HFFc6 (cell line): ENCODE results near the gene NFATC2. TPM values are rescaled to one million over a fixed set of nuclear protein-coding genes. Genes with fewer than 3 reads are reported as not detected.

Source experiments
- DNase-seq: peaks from one replicate; pipeline ENCODE4 v3.0.0-alpha.2; 2018
- H3K27ac Mint-ChIP-seq: 2 replicates; pipeline ENCODE4 v1.8.0; 2020; ENCODE audit warnings: mild to moderate bottlenecking, mixed read lengths
- H3K27me3 Mint-ChIP-seq: 2 replicates; pipeline ENCODE4 v1.8.0; 2021; ENCODE audit warnings: mild to moderate bottlenecking, moderate library complexity, mixed read lengths; ENCODE audit not compliant: insufficient read depth
- H3K36me3 Mint-ChIP-seq: 2 replicates; pipeline ENCODE4 v1.8.0; 2021; ENCODE audit warnings: low read depth, mixed read lengths
- H3K4me1 Mint-ChIP-seq: 2 replicates; pipeline ENCODE4 v1.8.0; 2020; ENCODE audit warnings: low read depth, mixed read lengths
- H3K4me3 Mint-ChIP-seq: 2 replicates; pipeline ENCODE4 v1.8.0; 2020; ENCODE audit warnings: mild to moderate bottlenecking, moderate library complexity, mixed read lengths
- H3K9me3 Mint-ChIP-seq: 2 replicates; pipeline ENCODE4 v1.8.0; 2020; ENCODE audit warnings: mild to moderate bottlenecking, mixed read lengths
- CTCF ChIP-seq: fragments of 200-600 bp; sonication (generic); IDR thresholded peaks from 2 replicates; pipeline ENCODE4 v1.5.0; 2021; ENCODE audit warnings: antibody characterized with exemption, mild to moderate bottlenecking
- total RNA-seq, 6 experiments: library from RNA; stranded (reverse); fragmentation: NEBNext Ultra II Directional; extraction: Animal tissue kit (Norgen Biotek cat#: 25700); gene quantifications; 2 replicates in 1 of 6; 3 replicates in 5 of 6; pipeline ENCODE4 v1.2.3, GENCODE V29; 2021

Gene NFATC2
- total RNA-seq, 6 experiments from 2014 or later = 0.50 to 1.1 (median 0.84) TPM

GRCh38 chr20:51374961-51375360 is 167.6 kb downstream of the NFATC2 start:
- no peak for TF ChIP-seq CTCF
- Mint-ChIP-seq H3K27me3 (peaks cover 4% of the 10 kb centered on the region; the same call in 1 of the 2 replicates), H3K4me3 (no peak overlapping the region), H3K4me1 (peaks cover 11% of the 10 kb centered on the region; the same call in 1 of the 2 replicates), H3K27ac (no peak overlapping the region), H3K9me3 (no peaks in the 10 kb centered on the region), H3K36me3 (no peaks in the 10 kb centered on the region)
- no peak for DNase-seq

GRCh38 chr20:51374456-51374830 is 168.1 kb downstream of the NFATC2 start:
- H3K4me3 Mint-ChIP-seq = no peak overlapping the region

GRCh38 chr20:51373713-51374455 is 168.6 kb downstream of the NFATC2 start:
- H3K4me1 Mint-ChIP-seq = peaks cover 12% of the 10 kb centered on the region
- peaks cover 4% of the 10 kb centered on the region; the same call in 1 of the 2 replicates for H3K27me3 Mint-ChIP-seq
- no peak overlapping the region for H3K27ac Mint-ChIP-seq
- no peak for DNase-seq
- no peaks in the 10 kb centered on the region for H3K36me3 Mint-ChIP-seq
- TF ChIP-seq CTCF = no peak
- H3K4me3 Mint-ChIP-seq = no peak overlapping the region
- H3K9me3 Mint-ChIP-seq = no peaks in the 10 kb centered on the region

More at GRCh38 chr20:51374456-51374830, 168.1 kb downstream of the NFATC2 start:
- no peak for DNase-seq
- Mint-ChIP-seq H3K27me3 (peaks cover 4% of the 10 kb centered on the region; the same call in 1 of the 2 replicates), H3K36me3 (no peaks in the 10 kb centered on the region), H3K9me3 (no peaks in the 10 kb centered on the region), H3K4me1 (peaks cover 7% of the 10 kb centered on the region), H3K27ac (no peak overlapping the region)
- no peak for TF ChIP-seq CTCF

GRCh38 chr20:51372966-51373365 is 169.6 kb downstream of the NFATC2 start:
- Mint-ChIP-seq H3K27ac (no peak overlapping the region), H3K4me3 (no peak overlapping the region), H3K27me3 (peaks cover 4% of the 10 kb centered on the region; the same call in 1 of the 2 replicates), H3K36me3 (no peaks in the 10 kb centered on the region), H3K9me3 (no peaks in the 10 kb centered on the region), H3K4me1 (peaks cover 21% of the 10 kb centered on the region)
- no peak for TF ChIP-seq CTCF
- no peak for DNase-seq

- peak; percentile 85 for TF ChIP-seq CTCF
- peaks cover 25% of the 10 kb centered on the region for H3K4me1 Mint-ChIP-seq
- H3K27ac Mint-ChIP-seq = no peak overlapping the region
- peak; percentile 45 for DNase-seq
- H3K36me3 Mint-ChIP-seq = no peaks in the 10 kb centered on the region
- no peaks in the 10 kb centered on the region for H3K9me3 Mint-ChIP-seq
- peaks cover 4% of the 10 kb centered on the region; the same call in 1 of the 2 replicates for H3K27me3 Mint-ChIP-seq
- H3K4me3 Mint-ChIP-seq = no peak overlapping the region
Measured at GRCh38 chr20:51372176-51372803, 170.2 kb downstream of the NFATC2 start.
